IMR-90 (cell line): ENCODE data around the gene GCKR. TPM values are rescaled to one million over a fixed set of nuclear protein-coding genes. Genes with fewer than 3 reads are reported as not detected.
A peak's percentile ranks its signal among the peaks of the same experiment; 100 is the strongest.
"Not testable (repeated sequence)": the region's sequence is repeated elsewhere in the genome, so short reads cannot be mapped to it uniquely, and the experiment has no call there.

ENCODE experiments used
- ATAC-seq: fragments of 200-7000 bp; cut with Tn5 transposase; 2 replicates; pipeline ENCODE4 v1.9.1; 2020; ENCODE audit warnings: low read depth, mild to moderate bottlenecking, moderate library complexity
- BruUV-seq: library from RNA; stranded (reverse); fragments of 400-500 nt; replicated peaks from 2 replicates; lab custom pipeline; 2021; lab: Mats Ljungman, UMichigan
- CTCF ChIA-PET: fragments of 300-600 bp; formaldehyde crosslinking; extraction: SDS; loops from one replicate; lab custom pipeline; 2021; ENCODE audit warnings: antibody characterized with exemption; lab: Yijun Ruan, JAX
- POLR2A ChIA-PET: fragments of 300-600 bp; sonication (Branson Sonifier 250); formaldehyde crosslinking; loops from one replicate; lab custom pipeline; 2022; ENCODE audit warnings: antibody characterized with exemption; ENCODE audit not compliant: unreplicated experiment; lab: Charles Lee
- DNase-seq: peaks from one replicate; pipeline ENCODE4 v3.0.0; 2013
- H2AFZ ChIP-seq: replicated peaks from 2 replicates; pipeline ENCODE3; 2013; ENCODE audit warnings: low read length, mild to moderate bottlenecking; ENCODE audit not compliant: poor library complexity
- H2AK5ac ChIP-seq: 2 replicates; pipeline ENCODE4 v1.6.1; 2013; ENCODE audit warnings: low read depth, low read length, inconsistent platforms
- H2AK9ac ChIP-seq: replicated peaks from 2 replicates; pipeline ENCODE3; 2013; ENCODE audit warnings: mild to moderate bottlenecking, low read depth, low read length, moderate library complexity; ENCODE audit not compliant: poor library complexity
- H2BK120ac ChIP-seq: 2 replicates; pipeline ENCODE4 v1.6.1; 2013; ENCODE audit warnings: low read depth, low read length, inconsistent platforms
- H2BK15ac ChIP-seq: 3 replicates; pipeline ENCODE4 v1.6.1; 2013; ENCODE audit warnings: low read depth, low read length, inconsistent platforms
- H2BK20ac ChIP-seq: 2 replicates; pipeline ENCODE4 v1.6.1; 2013; ENCODE audit warnings: low read depth, mild to moderate bottlenecking, inconsistent platforms, low read length, moderate library complexity
- H2BK5ac ChIP-seq: 2 replicates; pipeline ENCODE4 v1.6.1; 2013; ENCODE audit warnings: mild to moderate bottlenecking, low read depth, low read length, inconsistent platforms; ENCODE audit not compliant: poor library complexity, severe bottlenecking
- H3K14ac ChIP-seq: replicated peaks from 2 replicates; pipeline ENCODE4 v1.6.1; 2013; ENCODE audit warnings: low read depth, low read length, inconsistent platforms
- H3K18ac ChIP-seq: 2 replicates; pipeline ENCODE4 v1.6.1; 2013; ENCODE audit warnings: low read depth, low read length, control low read depth
- H3K23ac ChIP-seq: 2 replicates; pipeline ENCODE4 v1.6.1; 2013; ENCODE audit warnings: low read depth, low read length, inconsistent platforms
- H3K27ac ChIP-seq: 2 replicates; pipeline ENCODE4 v1.5.1; 2013; ENCODE audit warnings: mild to moderate bottlenecking, control low read depth, low read length; ENCODE audit not compliant: insufficient read depth
- H3K27me3 ChIP-seq: 2 replicates; pipeline ENCODE4 v1.6.1; 2013; ENCODE audit warnings: low read length; ENCODE audit not compliant: control insufficient read depth, insufficient read depth
- H3K36me3 ChIP-seq: 2 replicates; pipeline ENCODE4 v1.6.1; 2013; ENCODE audit warnings: low read length, mixed read lengths; ENCODE audit not compliant: control insufficient read depth, insufficient read depth
- H3K4ac ChIP-seq: 2 replicates; pipeline ENCODE4 v1.6.1; 2013; ENCODE audit warnings: low read depth, low read length, inconsistent platforms
- H3K4me1 ChIP-seq: 2 replicates; pipeline ENCODE4 v1.6.1; 2013; ENCODE audit warnings: low read length, mixed read lengths; ENCODE audit not compliant: control insufficient read depth, insufficient read depth
- H3K4me2 ChIP-seq: 2 replicates; pipeline ENCODE4 v1.6.1; 2013; ENCODE audit warnings: low read depth, mild to moderate bottlenecking, control low read depth, low read length, moderate library complexity
- H3K4me3 ChIP-seq: 2 replicates; pipeline ENCODE4 v1.5.1; 2013; ENCODE audit warnings: low read depth, mild to moderate bottlenecking, control low read depth, low read length, moderate library complexity; ENCODE audit not compliant: insufficient read depth
- H3K56ac ChIP-seq: 2 replicates; pipeline ENCODE4 v1.6.1; 2013; ENCODE audit warnings: low read length, inconsistent platforms; ENCODE audit not compliant: insufficient read depth; ENCODE audit errors: extremely low read depth
- H3K79me1 ChIP-seq, 2 experiments: 2 replicates each; pipeline ENCODE4 v1.6.1; 2013; ENCODE audit warnings: low read length in 2 of 2, inconsistent platforms in 1 of 2, low read depth in 1 of 2
- H3K9ac ChIP-seq: 2 replicates; pipeline ENCODE4 v1.6.1; 2013; ENCODE audit warnings: low read depth, low read length, control low read depth
- H3K9me1 ChIP-seq: 2 replicates; pipeline ENCODE4 v1.6.1; 2013; ENCODE audit warnings: low read length, inconsistent platforms; ENCODE audit not compliant: insufficient read depth
- H3K9me3 ChIP-seq: 2 replicates; pipeline ENCODE4 v1.6.1; 2013; ENCODE audit warnings: low read length; ENCODE audit not compliant: control insufficient read depth, insufficient read depth
- H4K20me1 ChIP-seq: 2 replicates; pipeline ENCODE4 v1.6.1; 2013; ENCODE audit warnings: low read length, inconsistent platforms; ENCODE audit not compliant: insufficient read depth
- H4K5ac ChIP-seq: 2 replicates; pipeline ENCODE4 v1.6.1; 2013; ENCODE audit warnings: mild to moderate bottlenecking, low read depth, low read length, control low read depth
- H4K8ac ChIP-seq, 2 experiments: 2 replicates each; pipeline ENCODE4 v1.6.1; 2013; ENCODE audit warnings: low read depth in 2 of 2, low read length in 2 of 2, control low read depth in 1 of 2, inconsistent platforms in 1 of 2
- H4K91ac ChIP-seq: 2 replicates; pipeline ENCODE4 v1.6.1; 2013; ENCODE audit warnings: low read depth, low read length, inconsistent platforms; ENCODE audit not compliant: insufficient read depth
- MAZ ChIP-seq: IDR thresholded peaks from 2 replicates; pipeline ENCODE4 v1.6.1; 2012; ENCODE audit warnings: low read depth, mild to moderate bottlenecking, low read length, improper control_type of control experiment, moderate library complexity, borderline replicate concordance
- RCOR1 ChIP-seq: IDR thresholded peaks from 2 replicates; pipeline ENCODE4 v1.6.1; 2012; ENCODE audit warnings: mild to moderate bottlenecking, low read length, improper control_type of control experiment; ENCODE audit not compliant: insufficient replicate concordance
- WGBS, 2 experiments: methylation state at CpG; one replicate each; pipeline versions ENCODE4 v1.1.5 to v1.1.7; 2013; ENCODE audit warnings: missing lambda C conversion rate in 2 of 2; ENCODE audit not compliant: insufficient read length in 1 of 2; ENCODE audit errors: extremely low coverage in 2 of 2; 5-methylcytosine and 5-hydroxymethylcytosine counted together
- dilution Hi-C: fragments of 300-500 bp; cut with HindIII; formaldehyde crosslinking; loops from one replicate; pipeline ENCODE4 v1.14.3; 2018; ENCODE audit warnings: low sequenced_read_pairs; ENCODE audit not compliant: unreplicated experiment
- in situ Hi-C: fragments of 300-500 bp; cut with MboI; formaldehyde crosslinking; loops from 3 replicates; pipeline ENCODE4 v1.14.3; 2019; ENCODE audit warnings: low sequenced_read_pairs, inconsistent platforms, mixed read lengths
- intact Hi-C: fragments of 100-400 bp; cut with micrococcal nuclease; formaldehyde crosslinking; loops from 2 replicates; pipeline ENCODE4 v1.10.0; 2022
- polyA plus RNA-seq, 3 experiments: library from polyadenylated mRNA; depleted of rRNA; stranded (reverse); fragments of >200 nt; gene quantifications; 2 replicates each; pipeline ENCODE4 v1.2.3, GENCODE V29; 2012; ENCODE audit warnings: low replicate concordance in 1 of 3
- total RNA-seq: library from RNA; depleted of rRNA; stranded (reverse); fragments of >200 nt; gene quantifications from 2 replicates; pipeline ENCODE4 v1.2.3, GENCODE V29; 2012

The GCKR gene
- total and polyA plus RNA-seq, 2 of the 4 experiments (the other 2 are of a cell fraction): under 0.01 to 0.41 TPM

DNA sequence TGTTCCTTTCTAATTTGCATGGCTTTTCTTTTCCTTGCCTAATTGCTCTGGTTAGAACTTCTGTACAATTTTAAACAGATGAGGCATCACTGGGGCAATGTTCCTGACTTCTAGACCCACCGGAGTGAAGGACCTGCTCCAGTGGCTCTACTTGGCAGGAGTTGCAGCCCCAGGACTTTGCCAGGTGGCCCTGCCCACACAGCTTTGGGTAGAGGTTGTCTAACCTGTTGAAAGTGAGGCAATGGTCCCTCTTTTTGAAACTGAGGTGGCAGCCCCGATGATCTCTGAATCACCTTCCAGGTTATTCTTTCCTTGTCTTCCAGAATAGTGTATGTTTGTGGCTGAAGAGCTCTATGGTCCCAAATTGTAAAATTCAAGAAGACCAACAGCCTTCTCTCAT lies 56.3 kb downstream of the GCKR start:
- H2AK9ac ChIP-seq: no peak overlapping the region
- intact Hi-C loops (no loop called here), in situ Hi-C loops (no loop called here), dilution Hi-C loops (no loop called here)
- H3K4me2 ChIP-seq: no peak overlapping the region
- no peaks in the 10 kb centered on the region for H3K79me1 ChIP-seq
- no peak overlapping the region for H3K23ac ChIP-seq
- ChIA-PET CTCF (no interaction called here), POLR2A (no interaction called here)
- H2BK5ac ChIP-seq: no peak overlapping the region
- no peak overlapping the region for H3K4me3 ChIP-seq
- H2BK20ac ChIP-seq: no peak overlapping the region
- no peak overlapping the region for H2BK120ac ChIP-seq
- H2AFZ ChIP-seq: no peak overlapping the region
- H4K91ac ChIP-seq: no peak overlapping the region
- no peak for TF ChIP-seq RCOR1
- TF ChIP-seq MAZ: no peak
- no peaks in the 10 kb centered on the region for H4K20me1 ChIP-seq
- no peaks in the 10 kb centered on the region for H3K9me1 ChIP-seq
- H3K14ac ChIP-seq: no peak overlapping the region
- H3K27ac ChIP-seq: no peak overlapping the region
- no peak overlapping the region for H2AK5ac ChIP-seq
- H4K5ac ChIP-seq: no peak overlapping the region
- no peaks in the 10 kb centered on the region; the same call in 1 of the 2 replicates for H3K27me3 ChIP-seq
- H3K18ac ChIP-seq: no peak overlapping the region
- DNase-seq (no peak), ATAC-seq (no peak)
- H3K56ac ChIP-seq: no peak overlapping the region
- H3K4me1 ChIP-seq: no peaks in the 10 kb centered on the region
- no peaks in the 10 kb centered on the region for H3K36me3 ChIP-seq
- H3K9me3 ChIP-seq: no peaks in the 10 kb centered on the region
- H3K4ac ChIP-seq: no peak overlapping the region
- BruUV-seq: no TSS peak
- H3K9ac ChIP-seq: no peak overlapping the region
- no peak overlapping the region for H4K8ac ChIP-seq
- no CpG with 5 or more reads among the region's 2 CpGs for WGBS, 2 experiments
- no peak overlapping the region for H2BK15ac ChIP-seq

DNA sequence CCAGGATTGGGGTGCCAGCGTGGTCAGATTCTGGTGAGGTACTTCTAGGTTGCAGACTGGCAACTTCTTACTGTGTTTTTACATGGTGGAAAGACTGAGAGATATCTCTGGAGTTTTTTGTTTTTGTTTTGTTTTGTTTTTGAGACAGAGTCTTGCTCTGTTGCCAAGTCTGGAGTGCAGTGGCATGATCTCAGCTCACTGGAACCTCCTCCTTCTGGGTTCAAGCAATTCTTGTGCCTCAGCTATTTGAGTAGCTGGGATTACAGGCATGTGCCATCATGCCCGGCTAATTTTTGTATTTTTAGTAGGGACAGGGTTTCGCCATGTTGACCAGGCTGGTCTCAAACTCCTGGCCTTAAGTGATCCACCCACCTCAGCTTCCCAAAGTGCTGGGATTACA lies 57.8 kb downstream of the GCKR start:
- H2BK5ac ChIP-seq, H3K27ac ChIP-seq, dilution Hi-C loops, H2BK15ac ChIP-seq, H4K5ac ChIP-seq, H3K79me1 ChIP-seq, ATAC-seq, H4K8ac ChIP-seq, in situ Hi-C loops, BruUV-seq, H2AFZ ChIP-seq, H3K56ac ChIP-seq, H4K20me1 ChIP-seq, H3K9me1 ChIP-seq, H3K9me3 ChIP-seq, H4K91ac ChIP-seq, H3K27me3 ChIP-seq, H3K4me1 ChIP-seq, intact Hi-C loops, H2BK20ac ChIP-seq, H2AK5ac ChIP-seq, H3K4me2 ChIP-seq, CTCF ChIA-PET, H3K23ac ChIP-seq, H2BK120ac ChIP-seq, H3K9ac ChIP-seq, H2AK9ac ChIP-seq, DNase-seq, POLR2A ChIA-PET, H3K4ac ChIP-seq, H3K14ac ChIP-seq, H3K36me3 ChIP-seq, H3K4me3 ChIP-seq: not testable (repeated sequence)
- H3K18ac ChIP-seq: 0 out of 2 replicates have a peak overlapping the region, but pooled peaks have one; percentile 38
- WGBS, 2 experiments: no CpG with 5 or more reads among the region's 3 CpGs
